ENCODE data around the gene CLMN.

Gene CLMN

GRCh38 chr14:95237121-95237957 lies 82.4 kb downstream of the CLMN start:
- DNase-seq = no peak

GRCh38 chr14:95236221-95236620 lies 83.5 kb downstream of the CLMN start:
- DNase-seq = no peak

- DNase-seq = no peak
Observed at GRCh38 chr14:95235767-95236166, 83.9 kb downstream of the CLMN start.

- no peak for DNase-seq
Observed at GRCh38 chr14:95235351-95235750, 84.4 kb downstream of the CLMN start.

- DNase-seq = no peak
Observed at GRCh38 chr14:95234426-95234825, 85.3 kb downstream of the CLMN start.

- DNase-seq = no peak
Observed at GRCh38 chr14:95233702-95234241, 85.9 kb downstream of the CLMN start.

- no peak for DNase-seq
Observed at GRCh38 chr14:95232894-95233584, 86.7 kb downstream of the CLMN start.

- DNase-seq = no peak
Observed at GRCh38 chr14:95231966-95232633, 87.6 kb downstream of the CLMN start.

GRCh38 chr14:95229749-95230148 lies 90.0 kb downstream of the CLMN start:
- DNase-seq = no peak

- no peak for DNase-seq
Observed at GRCh38 chr14:95228240-95228639, 91.5 kb downstream of the CLMN start.

GRCh38 chr14:95227279-95227860 lies 92.3 kb downstream of the CLMN start:
- no peak for DNase-seq

- no peak for DNase-seq
Observed at GRCh38 chr14:95226801-95227200, 92.9 kb downstream of the CLMN start.

- DNase-seq = no peak
Observed at GRCh38 chr14:95225251-95225887, 94.3 kb downstream of the CLMN start.

- DNase-seq = no peak
Observed at GRCh38 chr14:95222870-95223398, 96.8 kb downstream of the CLMN start.

- no peak for DNase-seq
Observed at GRCh38 chr14:95222151-95222631, 97.5 kb downstream of the CLMN start.

GRCh38 chr14:95221531-95221930 lies 98.2 kb downstream of the CLMN start:
- no peak for DNase-seq

GRCh38 chr14:95220663-95221231 lies 99.0 kb downstream of the CLMN start:
- DNase-seq = no peak

GRCh38 chr14:95218472-95219193 lies 101.1 kb downstream of the CLMN start:
- DNase-seq = no peak

- no peak for DNase-seq
Observed at GRCh38 chr14:95218006-95218405, 101.7 kb downstream of the CLMN start.

GRCh38 chr14:95217391-95217900 lies 102.3 kb downstream of the CLMN start:
- DNase-seq = no peak

- no peak for DNase-seq
Observed at GRCh38 chr14:95216008-95216407, 103.7 kb downstream of the CLMN start.
